HG03135 (cell line): ENCODE measurements around the gene SMCHD1.
"Not testable (repeated sequence)": the region's sequence is repeated elsewhere in the genome, so short reads cannot be mapped to it uniquely, and the experiment has no call there.

Experiments
- ATAC-seq: cut with Tn5 transposase; IDR thresholded peaks from one replicate; pipeline ENCODE4 v1.9.1; 2021; ENCODE audit warnings: mild to moderate bottlenecking, moderate library complexity; ENCODE audit not compliant: unreplicated experiment

The SMCHD1 gene

GRCh38 chr18:2656981-2657512, 1.5 kb downstream of the SMCHD1 start:
- no peak for ATAC-seq

GRCh38 chr18:2657788-2658458, 2.4 kb downstream of the SMCHD1 start:
- no peak for ATAC-seq

GRCh38 chr18:2660849-2661248, 5.3 kb downstream of the SMCHD1 start:
- not testable (repeated sequence) for ATAC-seq

DNA sequence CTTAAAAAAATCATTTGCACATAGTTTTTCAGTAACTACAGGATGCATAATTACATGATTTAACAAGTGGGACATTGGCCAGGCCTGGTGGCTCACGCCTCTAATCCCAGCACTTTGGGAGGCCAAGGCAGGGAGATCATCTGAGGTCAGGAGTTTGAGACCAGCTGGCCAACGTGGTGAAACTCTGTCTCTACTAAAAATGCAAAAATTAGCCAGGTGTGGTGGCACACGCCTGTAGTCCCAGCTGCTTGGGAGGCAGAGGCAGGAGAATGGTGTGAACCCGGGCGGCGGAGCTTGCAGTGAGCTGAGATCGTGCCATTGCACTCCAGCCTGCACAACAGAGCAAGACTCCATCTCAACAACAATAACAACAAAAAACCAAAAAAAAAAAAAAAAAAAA, 6.8 kb downstream of the SMCHD1 start:
- not testable (repeated sequence) for ATAC-seq

DNA sequence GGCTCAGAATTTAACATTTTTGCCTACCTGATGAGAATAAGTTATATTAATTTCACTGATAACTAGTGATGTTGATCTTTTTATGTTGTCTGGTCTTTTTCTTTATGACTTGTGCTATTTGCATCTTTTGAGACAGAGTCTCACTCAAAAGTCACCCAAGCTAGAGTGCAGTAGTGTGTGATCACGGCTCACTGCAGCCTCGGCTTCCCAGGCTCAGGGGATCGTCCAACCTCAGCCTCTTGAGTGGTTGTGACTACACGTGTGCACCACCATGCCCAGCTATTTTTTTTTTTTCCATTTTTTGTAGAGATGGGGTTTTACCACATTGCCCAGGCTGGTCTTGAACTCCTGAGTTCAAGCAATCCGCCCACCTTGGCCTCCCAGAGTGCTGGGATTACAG, 7.5 kb downstream of the SMCHD1 start:
- ATAC-seq = no peak

DNA sequence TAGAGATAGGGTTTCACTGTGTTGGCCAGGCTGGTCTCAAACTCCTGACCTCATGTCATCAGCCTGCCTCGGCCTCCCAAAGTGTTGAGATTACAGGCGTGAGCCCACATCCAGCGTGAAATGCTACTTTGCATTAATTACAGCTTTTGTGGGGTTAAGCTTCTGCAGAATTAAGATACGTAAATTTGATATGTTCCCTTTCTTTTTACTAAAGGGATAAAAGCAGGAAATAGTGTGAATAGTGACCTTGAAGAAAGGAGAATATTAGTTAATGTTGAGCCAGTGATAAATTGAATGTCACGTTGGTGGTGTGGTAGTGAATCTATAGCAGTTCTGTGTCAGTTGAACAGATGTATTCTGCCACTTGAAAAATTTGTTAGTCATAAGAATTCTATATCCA, 16.9 kb downstream of the SMCHD1 start:
- no peak for ATAC-seq

DNA sequence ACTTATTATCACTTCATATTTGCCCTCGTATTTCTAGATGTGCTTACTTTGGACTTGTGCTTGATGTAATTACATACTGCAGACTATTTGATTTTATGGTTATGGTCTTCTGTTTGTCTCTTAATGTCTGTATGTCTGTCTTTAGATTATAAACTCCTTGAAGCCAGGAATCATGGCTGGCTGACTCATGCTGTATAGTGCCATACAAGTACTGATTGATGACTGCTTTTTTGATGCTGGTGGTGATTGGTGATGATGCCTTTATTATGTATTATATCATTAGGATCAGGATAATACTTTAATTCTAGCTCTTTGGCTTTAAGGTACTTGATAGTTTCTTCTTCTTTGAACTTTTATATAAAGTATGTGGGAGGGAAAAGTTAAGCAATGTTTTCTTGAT, 17.3 kb downstream of the SMCHD1 start:
- ATAC-seq = no peak

DNA sequence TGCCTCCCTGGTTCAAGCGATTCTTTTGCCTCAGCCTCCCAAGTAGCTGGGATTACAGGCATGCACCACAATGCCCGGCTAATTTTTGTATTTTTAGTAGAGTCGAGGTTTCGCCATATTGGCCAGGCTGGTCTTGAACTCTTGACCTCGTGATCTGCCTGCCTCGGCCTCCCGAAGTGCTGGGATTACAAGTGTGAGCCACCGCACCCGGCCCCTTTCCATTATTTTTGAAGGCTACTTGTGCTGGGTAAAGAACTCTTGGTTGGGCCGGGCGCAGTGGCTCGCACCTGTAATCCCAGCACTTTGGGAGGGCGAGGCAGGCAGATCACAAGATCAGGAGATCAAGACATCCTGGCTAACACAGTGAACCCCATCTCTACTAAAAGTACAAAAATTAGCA, 23.4 kb downstream of the SMCHD1 start:
- not testable (repeated sequence) for ATAC-seq

DNA sequence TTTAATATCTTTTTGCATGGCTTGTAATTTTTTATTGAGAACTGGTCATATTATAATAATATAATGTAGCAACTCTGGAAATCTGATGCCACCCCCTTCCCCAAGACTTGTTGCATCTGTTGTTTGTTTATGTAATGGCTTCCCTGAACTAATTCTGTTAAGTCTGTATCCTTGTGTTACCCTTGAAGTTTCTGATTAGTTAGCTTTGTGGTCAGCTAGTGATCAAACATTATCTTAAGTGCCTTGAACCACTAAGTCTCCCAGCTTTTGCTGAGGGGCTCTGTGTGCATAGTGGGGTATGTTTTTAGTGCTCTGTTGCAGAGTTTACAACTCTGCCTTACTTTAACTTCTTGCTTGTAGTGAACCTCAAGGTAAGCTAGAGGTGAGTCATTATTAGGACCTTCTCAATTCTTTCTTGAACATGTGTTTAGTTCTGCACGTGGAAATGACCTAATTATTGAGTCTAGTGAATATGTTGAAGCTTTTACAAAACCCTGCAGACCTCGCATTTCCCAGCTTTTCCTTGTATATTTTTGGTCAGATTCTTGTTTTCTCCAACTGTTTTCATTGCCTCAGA, 24.8 kb downstream of the SMCHD1 start:
- ATAC-seq = no peak

DNA sequence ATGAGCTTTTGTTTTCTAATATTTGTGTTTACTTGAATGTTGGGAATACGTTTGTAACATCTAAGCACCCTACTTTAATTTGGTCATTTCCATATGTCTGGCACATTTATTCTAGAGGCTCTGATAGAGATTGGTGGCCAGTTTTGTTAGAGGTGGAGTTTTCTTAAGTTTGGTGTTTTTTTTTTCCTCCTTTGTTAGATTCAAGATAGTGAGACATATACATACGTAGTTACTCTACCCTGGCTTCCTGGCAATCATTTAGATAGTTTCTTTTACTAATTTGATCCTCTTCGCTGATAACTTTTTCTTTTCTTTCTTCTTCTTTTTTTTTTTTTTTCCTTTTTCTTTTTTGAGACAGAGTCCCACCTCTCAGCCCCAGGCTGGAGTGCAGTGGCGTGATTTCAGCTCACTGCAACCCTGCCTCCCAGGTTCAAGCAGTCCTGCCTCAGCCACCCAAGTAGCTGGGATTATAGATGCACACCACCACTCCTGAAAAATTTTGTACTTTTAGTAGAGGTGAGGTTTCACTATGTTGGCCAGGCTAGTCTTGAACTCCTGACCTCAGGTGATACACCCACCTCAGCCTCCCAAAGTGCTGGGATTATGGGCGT, 26.6 kb downstream of the SMCHD1 start:
- ATAC-seq = no peak

GRCh38 chr18:2683055-2683454, 27.5 kb downstream of the SMCHD1 start:
- ATAC-seq = no peak

DNA sequence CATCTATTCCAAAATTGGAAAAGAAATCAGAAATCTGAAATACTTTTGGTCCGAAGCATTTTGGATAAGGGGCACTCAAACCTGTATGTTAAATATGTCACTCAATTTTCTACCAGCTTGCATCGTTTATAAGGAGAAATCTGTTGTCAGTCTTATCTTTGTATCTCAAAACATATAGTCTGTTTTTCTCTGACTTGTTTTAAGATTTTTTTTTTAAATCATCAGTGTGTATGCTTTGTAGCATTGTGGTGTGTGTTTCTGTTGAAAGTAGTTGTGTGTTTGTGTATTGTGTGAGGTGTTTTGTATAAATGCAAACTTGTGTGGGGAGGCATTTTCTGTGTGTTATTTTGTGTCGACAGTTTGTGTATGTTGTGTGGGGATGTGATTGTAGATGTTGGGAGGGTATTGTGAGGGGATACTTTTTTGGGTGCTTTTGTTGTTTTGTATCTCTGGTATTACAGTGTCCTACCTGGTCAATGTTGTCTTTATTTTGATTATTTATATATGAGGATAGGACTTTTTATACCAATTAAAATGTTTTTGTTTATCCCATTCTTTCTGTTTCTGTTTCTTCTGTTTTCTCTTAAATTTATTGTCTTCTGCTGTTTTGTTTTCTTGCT, 30.9 kb downstream of the SMCHD1 start:
- ATAC-seq = no peak

DNA sequence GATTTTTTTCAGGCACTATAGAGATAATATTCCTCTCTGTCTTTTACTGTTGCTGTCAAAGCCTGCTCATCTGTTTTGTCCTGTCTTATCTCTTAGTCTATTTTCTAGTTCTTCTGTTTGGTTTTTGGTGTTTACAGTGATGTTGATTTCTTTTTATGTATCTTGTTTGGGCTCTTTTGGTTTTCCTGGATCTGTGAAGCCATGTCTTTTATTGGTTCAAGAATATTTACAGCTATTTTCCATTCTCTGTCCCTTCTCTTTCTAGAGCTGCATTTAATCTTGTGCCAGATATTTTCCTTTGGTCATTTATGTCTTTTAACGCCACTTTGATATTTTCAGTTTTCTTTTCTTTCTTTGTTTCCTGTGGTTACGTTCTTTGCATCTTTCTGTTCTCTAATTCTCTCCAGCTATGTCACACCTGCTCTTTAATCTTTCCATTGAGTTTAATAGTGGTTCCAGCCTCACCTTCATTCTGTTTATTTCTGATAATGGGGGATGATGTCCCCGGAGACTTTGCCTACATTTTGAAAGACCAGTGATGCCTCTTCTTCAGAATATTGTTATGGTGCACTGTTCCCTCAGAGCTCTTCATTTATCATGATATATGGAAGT, 32.0 kb downstream of the SMCHD1 start:
- ATAC-seq = no peak

DNA sequence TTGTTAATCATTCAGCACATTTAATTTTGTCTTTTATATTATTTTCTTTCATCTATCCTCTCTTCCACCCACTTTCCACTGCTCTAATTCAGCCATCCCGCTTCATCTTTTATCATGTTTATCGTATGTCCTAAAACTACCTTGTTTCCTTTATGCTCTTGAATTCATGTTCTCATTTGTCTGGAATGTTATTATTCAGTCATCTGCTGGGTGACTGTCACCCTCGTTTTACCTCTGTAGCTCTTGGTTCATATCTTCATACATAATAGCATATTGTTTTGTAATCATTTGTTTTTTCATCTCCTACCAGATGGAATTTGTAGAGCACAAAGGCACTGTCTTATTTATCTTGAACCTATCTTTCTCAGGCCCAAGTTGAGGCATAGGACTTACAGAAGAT, 37.0 kb downstream of the SMCHD1 start:
- ATAC-seq = no peak

GRCh38 chr18:2697184-2697583, 41.7 kb downstream of the SMCHD1 start:
- ATAC-seq = no peak

DNA sequence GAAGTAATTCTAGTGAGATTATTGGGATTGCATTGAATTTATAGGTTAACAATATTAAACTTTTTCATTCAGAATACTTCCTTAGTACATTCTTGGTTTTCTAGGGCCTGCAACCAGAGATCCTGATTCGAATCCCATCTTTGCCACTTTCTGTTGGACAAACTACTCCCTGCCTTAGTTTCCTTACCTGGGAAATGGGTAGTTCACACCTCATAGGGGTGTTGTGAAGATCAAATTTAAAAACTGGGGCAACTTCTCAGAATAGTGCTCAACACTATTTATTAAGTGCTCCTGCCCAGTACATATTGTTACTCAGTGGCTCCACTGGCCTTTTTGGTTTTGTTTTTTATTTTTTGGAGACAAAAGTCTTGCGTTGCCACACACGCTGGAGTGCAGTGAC, 43.5 kb downstream of the SMCHD1 start:
- no peak for ATAC-seq

- ATAC-seq = no peak
Measured at GRCh38 chr18:2704541-2704940, 49.0 kb downstream of the SMCHD1 start.

DNA sequence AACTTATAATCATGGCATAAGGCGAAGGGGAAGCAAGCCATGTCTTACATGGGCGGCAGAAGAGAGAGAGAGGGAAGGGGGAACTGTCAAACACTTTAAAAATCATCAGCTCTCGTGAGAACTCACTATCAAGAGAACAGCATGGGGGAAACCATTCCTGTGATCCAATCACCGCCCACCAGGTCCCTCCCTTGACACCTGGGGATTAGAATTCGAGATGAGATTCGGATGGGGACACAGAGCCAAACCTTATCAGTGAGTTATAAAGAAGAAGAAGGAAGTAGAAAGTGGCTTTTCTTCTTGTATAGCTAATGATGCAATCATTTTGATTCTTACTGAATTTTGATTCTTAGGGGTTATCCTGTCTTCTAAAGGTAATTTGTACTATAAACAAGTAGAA, 51.4 kb downstream of the SMCHD1 start:
- ATAC-seq = no peak

GRCh38 chr18:2707551-2708168, 52.1 kb downstream of the SMCHD1 start:
- no peak for ATAC-seq

DNA sequence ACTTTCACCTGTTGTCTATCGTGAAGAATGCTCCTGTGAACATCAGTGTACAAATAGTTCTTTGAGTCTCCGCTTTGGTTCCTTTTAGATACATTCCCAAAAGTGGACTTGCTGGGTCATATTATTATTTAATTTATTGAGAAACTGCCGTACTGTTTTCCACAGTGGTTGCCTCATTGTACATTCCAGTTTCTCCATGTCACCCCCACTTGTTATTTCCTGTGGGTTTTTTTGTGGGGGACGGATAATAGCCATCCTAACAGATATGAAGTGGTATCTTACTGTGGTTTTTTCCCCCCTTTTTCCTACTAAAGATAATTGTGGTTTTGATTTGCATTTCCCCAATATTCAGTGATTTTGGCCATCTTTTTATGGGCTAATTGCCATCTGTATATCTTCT, 53.8 kb downstream of the SMCHD1 start:
- no peak for ATAC-seq

GRCh38 chr18:2714140-2714539, 58.6 kb downstream of the SMCHD1 start:
- no peak for ATAC-seq
